K562 (cell line): Measurements from ENCODE around the gene GFAP. TPM values are rescaled to one million over a fixed set of nuclear protein-coding genes. Genes with fewer than 3 reads are reported as not detected.
A peak's percentile ranks its signal among the peaks of the same experiment; 100 is the strongest.

ENCODE experiments used
- CBFA2T3 ChIP-seq: fragments of 450-650 bp; IDR thresholded peaks from 2 replicates; pipeline ENCODE4 v1.6.1; 2017
- CBX2 ChIP-seq: fragments of 200-600 bp; sonication (generic); IDR thresholded peaks from one replicate; pipeline ENCODE4 v1.6.1; 2012; ENCODE audit warnings: mild to moderate bottlenecking, low read length, inconsistent platforms; ENCODE audit not compliant: insufficient read depth, poor library complexity, severe bottlenecking
- CHD4 ChIP-seq: fragments of 200-600 bp; sonication (generic); IDR thresholded peaks from 3 replicates; pipeline ENCODE4 v1.6.1; 2012; ENCODE audit warnings: low read depth, mild to moderate bottlenecking, mixed read lengths, low read length, inconsistent platforms; ENCODE audit not compliant: insufficient read depth, insufficient replicate concordance, poor library complexity, severe bottlenecking
- MGA ChIP-seq: fragments of 450-650 bp; IDR thresholded peaks from 2 replicates; pipeline ENCODE4 v1.6.1; 2016; ENCODE audit warnings: mild to moderate bottlenecking, moderate library complexity
- SIX5 ChIP-seq, 2 experiments: IDR thresholded peaks; 2 replicates each; pipeline ENCODE4 v1.6.1; 2011; ENCODE audit warnings: low read length in 2 of 2, borderline replicate concordance in 1 of 2, low read depth in 1 of 2, mild to moderate bottlenecking in 1 of 2, moderate library complexity in 1 of 2; ENCODE audit not compliant: insufficient read depth in 1 of 2
- SMARCA5 ChIP-seq: fragments of 450-650 bp; IDR thresholded peaks from 2 replicates; pipeline ENCODE4 v1.6.1; 2016
- SNIP1 ChIP-seq: fragments of 450-650 bp; IDR thresholded peaks from 2 replicates; pipeline ENCODE4 v1.7.1; 2017; ENCODE audit warnings: low read depth, mild to moderate bottlenecking
- ZNF232 ChIP-seq: sonication (generic); formaldehyde crosslinking; IDR thresholded peaks from 2 replicates; pipeline ENCODE4 v1.8.0; 2022; ENCODE audit warnings: mild to moderate bottlenecking, missing genetic modification reagents
- polyA plus RNA-seq, 8 experiments: library from polyadenylated mRNA; depleted of rRNA in 4 of 8; stranded (reverse) in 5 of 8; unstranded in 3 of 8; fragments of >200 nt; fragmentation: Nextera tagmentation in 2 of 8; fragmentation: Illumina TruSeq in 1 of 8; extraction: Ambion mirVana in 2 of 8; extraction: Trizol in 1 of 8; gene quantifications; 2 replicates each; pipeline versions ENCODE4 v1.2.1 to v1.2.3, GENCODE V29; 2011 to 2014; ENCODE audit warnings: inconsistent platforms in 1 of 8, missing spikeins in 1 of 8
- total RNA-seq, 7 experiments: library from RNA; depleted of rRNA in 6 of 7; stranded (reverse); fragments of >200 nt in 6 of 7; fragmentation: Illumina TruSeq in 2 of 7; extraction: Trizol in 2 of 7; gene quantifications; 2 replicates each; pipeline versions ENCODE4 v1.2.1 to v1.2.3, GENCODE V29; 2011 to 2021; ENCODE audit warnings: low replicate concordance in 1 of 7
- TF ChIP-seq, protein P1 (sequence below), 2 experiments: IDR thresholded peaks in 1 of 2; conservative IDR thresholded peaks in 1 of 2; 2 replicates each; pipeline ENCODE4 v1.6.1; 2016; ENCODE audit warnings: low read depth in 2 of 2, mild to moderate bottlenecking in 1 of 2, missing compliant biosample characterization in 1 of 2, missing genetic modification characterization in 1 of 2, moderate library complexity in 1 of 2
- TF ChIP-seq, protein P2 (sequence below): fragments of 200-800 bp; sonication (Bioruptor generic); IDR thresholded peaks from 2 replicates; pipeline ENCODE4 v1.6.1; 2017; ENCODE audit warnings: missing genetic modification characterization, missing compliant biosample characterization

Gene GFAP
- total and polyA plus RNA-seq, 9 of the 15 experiments (the other 6 are each of a cell fraction or from before 2014, with no cell fraction given), result 0.07 to 1.4 (median 0.60) TPM; not detected in 1

DNA sequence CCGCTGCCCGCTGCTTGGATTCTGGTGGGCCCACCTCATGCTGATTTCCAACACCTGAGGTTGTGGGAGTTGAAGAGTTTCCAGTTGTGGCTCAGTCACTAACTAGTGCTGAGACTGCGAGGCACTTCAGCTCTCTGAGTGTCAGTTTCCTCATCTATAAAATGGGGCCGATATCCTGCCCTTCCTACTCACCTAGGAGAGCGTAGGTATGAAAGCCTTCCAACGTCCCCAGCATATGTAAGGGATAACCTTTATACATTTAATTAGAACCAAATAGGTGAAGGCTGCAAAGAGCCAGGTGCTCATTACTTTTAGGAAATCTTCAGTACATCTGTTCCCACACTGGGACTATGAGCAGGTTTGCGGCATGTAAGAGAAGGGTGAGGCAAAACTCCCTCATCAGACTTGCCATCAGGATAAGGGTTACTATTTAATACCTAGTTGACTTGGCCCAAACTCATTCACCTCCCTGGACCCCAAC is 33.1 kb upstream of the GFAP start (continued):
- TF ChIP-seq SIX5 (IDR thresholded peaks at IDR 0.05; ENCODE audit: borderline replicate concordance in 1 of 2, insufficient read depth in 1 of 2, low read depth in 1 of 2, low read length in 2 of 2) (no peak), CHD4 (peak; percentile 42), MGA (no peak), SMARCA5 (0 out of 2 replicates have a peak, but pooled peaks have one; percentile 62), CBX2 (no peak), CBFA2T3 (no peak), SNIP1 (no peak), ZNF232 (peak; percentile 16; the same call in 1 of the 2 replicates)
- TF ChIP-seq, protein P1, sequence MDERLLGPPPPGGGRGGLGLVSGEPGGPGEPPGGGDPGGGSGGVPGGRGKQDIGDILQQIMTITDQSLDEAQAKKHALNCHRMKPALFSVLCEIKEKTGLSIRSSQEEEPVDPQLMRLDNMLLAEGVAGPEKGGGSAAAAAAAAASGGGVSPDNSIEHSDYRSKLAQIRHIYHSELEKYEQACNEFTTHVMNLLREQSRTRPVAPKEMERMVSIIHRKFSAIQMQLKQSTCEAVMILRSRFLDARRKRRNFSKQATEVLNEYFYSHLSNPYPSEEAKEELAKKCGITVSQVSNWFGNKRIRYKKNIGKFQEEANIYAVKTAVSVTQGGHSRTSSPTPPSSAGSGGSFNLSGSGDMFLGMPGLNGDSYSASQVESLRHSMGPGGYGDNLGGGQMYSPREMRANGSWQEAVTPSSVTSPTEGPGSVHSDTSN (CRISPR knock-in tag; IDR thresholded peaks at IDR 0.05; ENCODE audit: low read depth), result no peak
- TF ChIP-seq, protein P1 (tag; conservative IDR thresholded peaks at IDR 0.05; ENCODE audit: low read depth), result no peak
- TF ChIP-seq, protein P2, sequence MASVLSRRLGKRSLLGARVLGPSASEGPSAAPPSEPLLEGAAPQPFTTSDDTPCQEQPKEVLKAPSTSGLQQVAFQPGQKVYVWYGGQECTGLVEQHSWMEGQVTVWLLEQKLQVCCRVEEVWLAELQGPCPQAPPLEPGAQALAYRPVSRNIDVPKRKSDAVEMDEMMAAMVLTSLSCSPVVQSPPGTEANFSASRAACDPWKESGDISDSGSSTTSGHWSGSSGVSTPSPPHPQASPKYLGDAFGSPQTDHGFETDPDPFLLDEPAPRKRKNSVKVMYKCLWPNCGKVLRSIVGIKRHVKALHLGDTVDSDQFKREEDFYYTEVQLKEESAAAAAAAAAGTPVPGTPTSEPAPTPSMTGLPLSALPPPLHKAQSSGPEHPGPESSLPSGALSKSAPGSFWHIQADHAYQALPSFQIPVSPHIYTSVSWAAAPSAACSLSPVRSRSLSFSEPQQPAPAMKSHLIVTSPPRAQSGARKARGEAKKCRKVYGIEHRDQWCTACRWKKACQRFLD (CRISPR knock-in tag), result no peak
